ENCODE measurements around the gene TLCD1. TPM values are rescaled to one million over a fixed set of nuclear protein-coding genes. Genes with fewer than 3 reads are reported as not detected.

TLCD1 gene
- total and polyA plus RNA-seq, 2 of the 8 experiments (the other 6 are each of a cell fraction or from before 2014, with no cell fraction given) = 40.7 to 128 TPM

DNA sequence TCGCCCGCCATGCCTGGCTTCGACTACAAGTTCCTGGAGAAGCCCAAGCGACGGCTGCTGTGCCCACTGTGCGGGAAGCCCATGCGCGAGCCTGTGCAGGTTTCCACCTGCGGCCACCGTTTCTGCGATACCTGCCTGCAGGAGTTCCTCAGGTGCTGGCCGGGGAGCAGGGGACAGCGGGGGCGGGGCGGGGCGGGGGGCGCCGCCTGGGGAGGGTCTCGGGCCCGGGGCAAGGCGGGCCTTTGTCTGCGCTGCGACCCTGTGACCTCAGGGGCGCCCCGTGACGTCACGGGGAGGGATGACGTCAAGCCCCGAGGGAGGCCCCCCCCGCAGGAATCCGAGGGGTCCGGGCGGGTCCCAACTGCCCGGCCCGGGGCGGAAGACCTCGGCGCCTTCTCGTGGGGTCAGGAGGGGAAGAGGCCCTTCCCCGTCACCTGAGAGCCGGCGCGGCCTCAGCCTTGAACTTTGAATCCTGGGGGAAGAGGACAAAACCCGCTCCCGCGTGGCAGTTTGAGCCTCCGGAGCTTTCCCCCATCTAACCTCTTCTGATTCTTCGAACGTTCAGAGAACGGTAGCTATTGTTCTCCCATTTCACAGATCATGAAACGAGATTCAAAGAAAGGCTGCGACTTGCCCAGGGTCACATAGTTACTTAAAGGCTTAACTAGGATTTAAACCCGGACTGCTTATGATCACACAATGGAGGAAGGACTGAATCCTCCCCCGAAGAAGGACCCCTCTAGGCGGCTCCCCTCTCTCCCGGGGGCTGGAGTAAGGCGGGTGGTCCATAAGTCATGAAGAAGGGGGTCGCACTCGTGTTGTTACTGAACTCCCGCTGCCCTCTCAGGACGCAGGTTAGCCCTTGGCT is 18.3 kb upstream of the TLCD1 start (continued):
- no peak for TF ChIP-seq KDM5A (IDR thresholded peaks at IDR 0.05; ENCODE audit: low read length)
- peak; percentile 56; the same call in 1 of the 2 replicates for TF ChIP-seq JUND (IDR thresholded peaks at IDR 0.05; ENCODE audit: low read length)
- no peak; a peak in 1 of 4 replicates for TF ChIP-seq SIN3A (conservative IDR thresholded peaks at IDR 0.05 in 1 of 2, IDR thresholded peaks at IDR 0.05 in 1 of 2; ENCODE audit: low read depth in 1 of 2, low read length in 2 of 2)
- no peak for TF ChIP-seq SP1 (IDR thresholded peaks at IDR 0.05; ENCODE audit: low read depth, low read length)
- no peak for TF ChIP-seq SRF (IDR thresholded peaks at IDR 0.05; ENCODE audit: low read depth, low read length)
- no peak for TF ChIP-seq RNF2 (IDR thresholded peaks at IDR 0.05; ENCODE audit: borderline replicate concordance, low read depth, low read length, missing control alignments, poor library complexity, severe bottlenecking)
- TF ChIP-seq RFX5 (IDR thresholded peaks at IDR 0.05; ENCODE audit: borderline replicate concordance, low read depth, low read length) = no peak; the same call in 1 of the 2 replicates
- no peak for TF ChIP-seq POU5F1 (IDR thresholded peaks at IDR 0.05; ENCODE audit: low read depth, low read length)
- TF ChIP-seq CBX5 (IDR thresholded peaks at IDR 0.05; ENCODE audit: low read depth, low read length) = no peak
- TF ChIP-seq, protein P1, sequence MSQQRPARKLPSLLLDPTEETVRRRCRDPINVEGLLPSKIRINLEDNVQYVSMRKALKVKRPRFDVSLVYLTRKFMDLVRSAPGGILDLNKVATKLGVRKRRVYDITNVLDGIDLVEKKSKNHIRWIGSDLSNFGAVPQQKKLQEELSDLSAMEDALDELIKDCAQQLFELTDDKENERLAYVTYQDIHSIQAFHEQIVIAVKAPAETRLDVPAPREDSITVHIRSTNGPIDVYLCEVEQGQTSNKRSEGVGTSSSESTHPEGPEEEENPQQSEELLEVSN (IDR thresholded peaks at IDR 0.05) = peak; percentile 68; the same call in 1 of the 2 replicates
- TF ChIP-seq CREB1 (IDR thresholded peaks at IDR 0.05) = peak; percentile 97
